Common myeloid progenitor, CD34-positive (primary cell): ENCODE measurements around the gene SLC9A8.

Experiments
- CTCF ChIA-PET: fragments of 350-600 bp; sonication (Branson Sonifier 250); formaldehyde crosslinking; loops from one replicate; lab custom pipeline; 2021; ENCODE audit warnings: antibody characterized with exemption; lab: Charles Lee
- POLR2A ChIA-PET: fragments of 350-600 bp; sonication (Branson Sonifier 250); formaldehyde crosslinking; loops from one replicate; lab custom pipeline; 2021; ENCODE audit warnings: antibody characterized with exemption; lab: Charles Lee
- DNase-seq, 3 donors: peaks; one replicate each; pipeline versions ENCODE4 v3.0.0 to v3.0.0-alpha.2; 2013
- H3K27ac ChIP-seq, 2 experiments: 1 replicate in 1 of 2; 2 replicates in 1 of 2; pipeline ENCODE4 v1.7.0; 2013; ENCODE audit warnings: inconsistent platforms in 2 of 2, low read length in 2 of 2, mild to moderate bottlenecking in 2 of 2, low read depth in 1 of 2, moderate library complexity in 1 of 2; ENCODE audit not compliant: severe bottlenecking in 2 of 2, insufficient read depth in 1 of 2, poor library complexity in 1 of 2
- H3K27me3 ChIP-seq, 5 experiments: replicated peaks in 2 of 5; 1 replicate in 3 of 5; 2 replicates in 2 of 5; pipeline versions ENCODE4 v1.6.1 to v1.7.0; 2013; ENCODE audit warnings: low read length in 4 of 5, mild to moderate bottlenecking in 2 of 5, moderate library complexity in 2 of 5, inconsistent platforms in 1 of 5; ENCODE audit not compliant: insufficient read depth in 5 of 5, control insufficient read depth in 4 of 5
- H3K36me3 ChIP-seq, 4 experiments: 1 replicate in 2 of 4; 2 replicates in 2 of 4; pipeline versions ENCODE4 v1.6.1 to v1.7.0; 2013; ENCODE audit warnings: low read length in 3 of 4, control low read depth in 1 of 4, mild to moderate bottlenecking in 1 of 4; ENCODE audit not compliant: control insufficient read depth in 4 of 4, insufficient read depth in 4 of 4
- H3K4me1 ChIP-seq, 4 experiments: 1 replicate in 3 of 4; 2 replicates in 1 of 4; pipeline versions ENCODE4 v1.6.1 to v1.7.1; 2013; ENCODE audit warnings: low read length in 3 of 4, mild to moderate bottlenecking in 3 of 4, control low read depth in 1 of 4, inconsistent platforms in 1 of 4, moderate library complexity in 1 of 4; ENCODE audit not compliant: control insufficient read depth in 4 of 4, insufficient read depth in 4 of 4; ENCODE audit errors: control extremely low read depth in 1 of 4
- H3K4me3 ChIP-seq, 7 experiments: 1 replicate in 4 of 7; 2 replicates in 3 of 7; pipeline versions ENCODE4 v1.5.1 to v1.7.0; 2013; ENCODE audit warnings: mild to moderate bottlenecking in 7 of 7, low read length in 6 of 7, moderate library complexity in 6 of 7, inconsistent platforms in 2 of 7, low read depth in 2 of 7, control low read depth in 1 of 7; ENCODE audit not compliant: insufficient read depth in 4 of 7, control insufficient read depth in 1 of 7; ENCODE audit errors: extremely low read depth in 1 of 7
- H3K9me3 ChIP-seq, 5 experiments: 1 replicate in 4 of 5; 2 replicates in 1 of 5; pipeline versions ENCODE4 v1.6.1 to v1.7.1; 2013; ENCODE audit warnings: low read length in 4 of 5, mild to moderate bottlenecking in 2 of 5, inconsistent platforms in 1 of 5, low read depth in 1 of 5, moderate library complexity in 1 of 5; ENCODE audit not compliant: control insufficient read depth in 4 of 5, insufficient read depth in 2 of 5; ENCODE audit errors: control extremely low read depth in 1 of 5
- WGBS: methylation state at CpG from one replicate; pipeline ENCODE4 v1.1.5; 2013; ENCODE audit not compliant: insufficient coverage; 5-methylcytosine and 5-hydroxymethylcytosine counted together

SLC9A8 gene

GRCh38 chr20:49823152-49823847 lies 10.7 kb downstream of the SLC9A8 start:
- no peaks in the 10 kb centered on the region for H3K27me3 ChIP-seq
- ChIA-PET POLR2A (no interaction called here), CTCF (interaction anchor here (1.3 to 2.7 kb wide), 2 partner anchors 22 to 213 kb away, joined by 5 to 6 read pairs; no protein-coding TSS in a partner anchor)
- no peak overlapping the region for H3K4me3 ChIP-seq
- H3K4me1 ChIP-seq = peaks cover 0 to 9% (median 6%) of the 10 kb centered on the region in 4 experiments
- H3K36me3 ChIP-seq = peaks cover 14 to 66% (median 38%) of the 10 kb centered on the region in 4 experiments
- no CpG with 5 or more reads among the region's 2 CpGs for WGBS
- H3K27ac ChIP-seq = no peak overlapping the region
- no peaks in the 10 kb centered on the region for H3K9me3 ChIP-seq
- no peak for DNase-seq

- no CpG with 5 or more reads among the region's 2 CpGs for WGBS
- Histone ChIP-seq H3K36me3 (peaks cover 9 to 62% (median 32%) of the 10 kb centered on the region in 4 experiments), H3K27me3 (no peaks in the 10 kb centered on the region), H3K4me1 (peaks cover 0 to 9% (median 6%) of the 10 kb centered on the region in 4 experiments), H3K27ac (no peak overlapping the region), H3K9me3 (no peaks in the 10 kb centered on the region), H3K4me3 (no peak overlapping the region)
- CTCF ChIA-PET = interaction anchor here (0.8 to 0.9 kb wide), 2 partner anchors 9 to 22 kb away, joined by 3 to 4 read pairs; no protein-coding TSS in a partner anchor
- DNase-seq = no peak
- POLR2A ChIA-PET = no interaction called here
These were observed 11.6 kb downstream of the SLC9A8 start for GRCh38 chr20:49824206-49824605.

GRCh38 chr20:49825521-49826033 lies 12.9 kb downstream of the SLC9A8 start:
- CTCF ChIA-PET = interaction anchor here (1.2 to 2.1 kb wide), 4 partner anchors 15 to 217 kb away, joined by 3 to 6 read pairs (median 4); no protein-coding TSS in a partner anchor
- POLR2A ChIA-PET = no interaction called here

DNA sequence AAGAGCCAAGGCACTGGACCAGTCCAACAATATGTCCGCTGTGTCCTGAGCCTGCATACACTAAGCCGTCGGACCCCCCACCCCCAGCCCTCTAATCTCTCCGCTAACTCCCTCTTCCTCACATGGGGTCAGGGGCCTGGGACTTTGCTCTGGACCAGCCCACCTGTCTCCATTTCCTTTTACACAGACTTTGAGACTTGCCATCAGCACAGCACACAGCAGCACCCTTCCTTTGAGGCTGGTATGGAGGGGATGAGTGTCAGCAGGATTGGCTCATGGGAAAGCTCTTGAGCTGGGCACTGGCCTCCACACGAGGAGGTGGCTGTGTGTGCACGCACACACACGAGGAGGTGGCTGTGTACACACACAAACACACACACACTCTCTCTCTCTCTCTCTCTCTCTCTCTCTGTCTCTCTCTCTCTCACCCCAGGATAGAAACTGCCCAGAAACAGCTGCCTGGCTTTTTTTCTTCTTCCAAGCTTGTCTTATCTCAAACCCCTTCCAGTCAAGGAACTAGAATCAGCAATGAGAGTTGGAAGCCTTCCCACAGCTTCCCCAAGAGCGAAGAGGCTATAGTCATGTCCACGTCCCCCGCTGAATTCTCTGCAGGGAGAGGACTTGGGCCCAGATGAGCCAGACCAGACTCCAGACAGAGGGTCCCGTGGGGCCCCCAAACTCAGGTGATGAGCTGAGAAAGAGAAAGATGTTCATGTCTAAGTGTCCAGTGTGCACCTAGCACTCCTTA lies 18.6 kb downstream of the SLC9A8 start:
- Histone ChIP-seq H3K9me3 (no peaks in the 10 kb centered on the region), H3K27me3 (no peaks in the 10 kb centered on the region), H3K4me1 (peaks cover 0 to 4% (median 0%) of the 10 kb centered on the region in 4 experiments), H3K36me3 (peaks cover 0 to 48% (median 19%) of the 10 kb centered on the region in 4 experiments), H3K4me3 (no peak overlapping the region), H3K27ac (no peak overlapping the region)
- ChIA-PET POLR2A (interaction anchor here (0.6 kb wide), 1 partner anchor 30 kb away, joined by 3 read pairs; no protein-coding TSS in a partner anchor), CTCF (interaction anchor here (1.0 kb wide), 1 partner anchor 221 kb away, joined by 3 read pairs; no protein-coding TSS in a partner anchor)
- DNase-seq = no peak
- 94% methylated on average over 10 of the region's 11 CpGs for WGBS

More at GRCh38 chr20:49825521-49826033, 12.9 kb downstream of the SLC9A8 start:
- H3K27ac ChIP-seq = no peak overlapping the region
- no peak overlapping the region for H3K4me3 ChIP-seq
- H3K4me1 ChIP-seq = peaks cover 0 to 9% (median 6%) of the 10 kb centered on the region in 4 experiments
- DNase-seq = no peak
- no peaks in the 10 kb centered on the region for H3K9me3 ChIP-seq
- H3K36me3 ChIP-seq = peaks cover 5 to 62% (median 31%) of the 10 kb centered on the region in 4 experiments
- no peaks in the 10 kb centered on the region for H3K27me3 ChIP-seq
- WGBS = 98% methylated on average over 6 of the region's 7 CpGs

DNA sequence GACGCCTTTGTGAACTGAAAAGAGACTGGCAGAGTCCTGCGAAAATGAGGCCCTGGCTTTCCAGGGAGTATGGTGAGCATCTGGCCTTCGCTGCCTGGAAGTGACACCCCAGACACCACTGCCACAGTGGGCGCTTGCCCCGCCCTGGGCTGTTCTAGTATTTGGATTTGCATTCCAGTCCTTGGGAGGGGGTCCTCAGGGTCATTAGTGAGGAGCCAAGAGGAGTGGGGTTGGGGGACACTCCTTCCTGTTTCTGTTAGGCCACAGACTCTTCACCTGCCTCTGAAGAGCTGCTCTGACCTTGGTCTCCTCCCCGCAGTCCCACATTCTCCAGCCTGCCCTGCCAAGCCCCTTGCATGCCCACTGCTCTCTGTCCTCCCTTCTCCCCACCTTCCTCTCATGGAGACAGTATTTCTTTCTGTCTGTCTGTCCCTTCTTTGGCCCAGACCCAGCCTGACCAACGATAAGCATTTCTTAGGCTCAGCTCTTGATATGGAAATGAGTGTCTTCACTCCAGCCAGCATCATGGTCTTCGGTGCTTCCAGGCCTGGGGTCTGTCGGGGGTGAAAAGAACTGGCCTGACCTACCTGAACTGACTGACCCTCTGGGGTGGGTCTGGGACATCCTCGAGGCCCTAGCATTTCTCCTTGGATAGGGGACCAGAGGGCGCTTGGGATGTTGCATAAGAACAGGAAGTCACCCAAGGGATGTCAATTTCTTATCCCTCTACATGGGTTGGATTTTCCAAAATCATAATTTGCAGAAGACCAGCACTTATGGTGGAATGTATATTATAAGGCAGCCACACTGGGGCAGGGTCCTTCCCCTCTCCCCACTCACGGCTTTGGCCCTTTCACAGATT lies 19.4 kb downstream of the SLC9A8 start:
- ChIA-PET CTCF (interaction anchor here (0.6 to 1.2 kb wide), 3 partner anchors 8 to 82 kb away, joined by 3 to 4 read pairs (median 4); no protein-coding TSS in a partner anchor), POLR2A (interaction anchor here (0.6 kb wide), 2 partner anchors 29 to 249 kb away, joined by 3 read pairs; no protein-coding TSS in a partner anchor)
- H3K4me3 ChIP-seq = no peak overlapping the region
- DNase-seq = no peak
- H3K4me1 ChIP-seq = peaks cover 0 to 4% (median 0%) of the 10 kb centered on the region in 4 experiments
- H3K27ac ChIP-seq = no peak overlapping the region
- WGBS = 97% methylated on average over 8 of the region's 12 CpGs
- no peaks in the 10 kb centered on the region for H3K9me3 ChIP-seq
- no peaks in the 10 kb centered on the region for H3K27me3 ChIP-seq
- H3K36me3 ChIP-seq = peaks cover 0 to 47% (median 20%) of the 10 kb centered on the region in 4 experiments

- Histone ChIP-seq H3K36me3 (peaks cover 0 to 41% (median 19%) of the 10 kb centered on the region in 4 experiments), H3K27me3 (no peaks in the 10 kb centered on the region), H3K9me3 (no peaks in the 10 kb centered on the region), H3K27ac (no peak overlapping the region), H3K4me1 (peaks cover 0 to 4% (median 0%) of the 10 kb centered on the region in 4 experiments), H3K4me3 (no peak overlapping the region)
- 88% methylated on average over 10 of the region's 13 CpGs for WGBS
- ChIA-PET CTCF (interaction anchor here (0.6 to 1.5 kb wide), 5 partner anchors 8 to 81 kb away, joined by 3 to 6 read pairs (median 4); no protein-coding TSS in a partner anchor), POLR2A (interaction anchor here (0.6 kb wide), 1 partner anchor 250 kb away, joined by 3 read pairs; no protein-coding TSS in a partner anchor)
- no peak for DNase-seq
These were observed 20.2 kb downstream of the SLC9A8 start for GRCh38 chr20:49832632-49833327.
